Endodermal cell (in vitro differentiated cells): Measurements from ENCODE around the gene C1orf94. TPM values are rescaled to one million over a fixed set of nuclear protein-coding genes. Genes with fewer than 3 reads are reported as not detected.

Experiments used
- DNase-seq: peaks from one replicate; pipeline ENCODE4 v3.0.0-alpha.2; 2017
- H3K27ac ChIP-seq: 2 replicates; pipeline ENCODE4 v1.5.1; 2013; ENCODE audit warnings: mild to moderate bottlenecking, low read depth, low read length, moderate library complexity
- H3K27me3 ChIP-seq: 2 replicates; pipeline ENCODE4 v1.6.1; 2013; ENCODE audit warnings: mild to moderate bottlenecking, low read length, moderate library complexity; ENCODE audit not compliant: insufficient read depth, control insufficient read depth, poor library complexity, severe bottlenecking
- H3K36me3 ChIP-seq: 2 replicates; pipeline ENCODE4 v1.7.0; 2013; ENCODE audit warnings: mild to moderate bottlenecking, low read length, moderate library complexity; ENCODE audit not compliant: control insufficient read depth, insufficient read depth
- H3K4me1 ChIP-seq: one replicate; pipeline ENCODE4 v1.7.0; 2013; ENCODE audit warnings: low read length; ENCODE audit not compliant: control insufficient read depth, insufficient read depth
- H3K4me3 ChIP-seq: 2 replicates; pipeline ENCODE4 v1.5.1; 2013; ENCODE audit warnings: mild to moderate bottlenecking, low read length, moderate library complexity
- H3K9ac ChIP-seq: 2 replicates; pipeline ENCODE4 v1.6.1; 2013; ENCODE audit warnings: mild to moderate bottlenecking, low read length, moderate library complexity; ENCODE audit not compliant: poor library complexity, severe bottlenecking; ENCODE audit errors: extremely low read depth
- H3K9me3 ChIP-seq: 2 replicates; pipeline ENCODE4 v1.6.1; 2013; ENCODE audit warnings: mild to moderate bottlenecking, low read length, moderate library complexity; ENCODE audit not compliant: control insufficient read depth
- H3K27ac Mint-ChIP-seq: 2 replicates; pipeline ENCODE4 v1.8.0; 2020; ENCODE audit warnings: mixed read lengths
- H3K27me3 Mint-ChIP-seq: 2 replicates; pipeline ENCODE4 v1.8.0; 2021; ENCODE audit warnings: mild to moderate bottlenecking, mixed read lengths; ENCODE audit not compliant: insufficient read depth
- H3K36me3 Mint-ChIP-seq: 2 replicates; pipeline ENCODE4 v1.8.0; 2020; ENCODE audit warnings: low read depth, mixed read lengths
- H3K4me1 Mint-ChIP-seq: 2 replicates; pipeline ENCODE4 v1.8.0; 2020; ENCODE audit warnings: mixed read lengths
- H3K4me3 Mint-ChIP-seq: 2 replicates; pipeline ENCODE4 v1.8.0; 2020; ENCODE audit warnings: mild to moderate bottlenecking, moderate library complexity, mixed read lengths
- H3K9me3 Mint-ChIP-seq: 2 replicates; pipeline ENCODE4 v1.8.0; 2020; ENCODE audit warnings: mild to moderate bottlenecking, mixed read lengths
- WGBS, 2 experiments: methylation state at CpG; one replicate each; pipeline versions ENCODE4 v1.1.5 to v1.1.7; 2013; ENCODE audit warnings: missing lambda C conversion rate in 2 of 2, mixed read lengths in 1 of 2; ENCODE audit not compliant: insufficient coverage in 1 of 2, insufficient read length in 1 of 2; 5-methylcytosine and 5-hydroxymethylcytosine counted together
- total RNA-seq, 2 donors: library from RNA; stranded (reverse); fragmentation: NEBNext Ultra II Directional in 1 of 2; extraction: Animal tissue kit (Norgen Biotek cat#: 25700) in 1 of 2; gene quantifications; 2 replicates in 1 of 2; 3 replicates in 1 of 2; pipeline ENCODE4 v1.2.1, GENCODE V29; 2021
- TF ChIP-seq, protein P1 (sequence below): fragments of 200-600 bp; sonication (generic); conservative IDR thresholded peaks from 2 replicates; pipeline ENCODE4 v1.5.0; 2021; ENCODE audit warnings: antibody characterized with exemption, mild to moderate bottlenecking

Gene C1orf94
- total RNA-seq, 2 donors from 2014 or later = 0.15 to 0.29 TPM

DNA sequence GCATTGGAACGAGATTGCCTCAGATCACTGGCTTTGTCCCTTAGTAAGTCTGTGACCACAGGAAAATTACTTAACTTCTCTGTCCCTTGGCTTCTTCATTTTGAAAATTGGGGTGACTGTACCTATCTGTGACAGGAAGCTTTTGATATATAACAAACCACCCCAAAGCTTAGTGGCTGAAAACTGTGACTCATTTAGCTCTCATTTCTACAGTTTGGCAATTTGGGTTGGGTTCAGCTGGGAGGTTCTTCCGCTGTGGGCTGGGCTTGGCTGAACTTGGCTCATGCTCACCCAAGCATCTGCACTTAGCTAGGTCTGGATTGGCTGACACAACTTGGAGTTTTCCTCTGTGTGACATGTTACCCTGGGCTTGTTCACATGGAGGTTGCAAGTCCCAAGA lies 14.0 kb downstream of the C1orf94 start:
- Mint-ChIP-seq H3K4me3 (no peak overlapping the region), H3K4me1 (peaks cover 14% of the 10 kb centered on the region), H3K36me3 (no peaks in the 10 kb centered on the region), H3K27ac (no peak overlapping the region), H3K27me3 (peaks cover 70% of the 10 kb centered on the region), H3K9me3 (peaks cover 12% of the 10 kb centered on the region)
- no peak overlapping the region for H3K27ac ChIP-seq
- H3K9me3 ChIP-seq = peaks cover 10% of the 10 kb centered on the region
- WGBS, 2 experiments = 83 to 93% methylated on average over 2 of the region's 2 CpGs
- TF ChIP-seq, protein P1, sequence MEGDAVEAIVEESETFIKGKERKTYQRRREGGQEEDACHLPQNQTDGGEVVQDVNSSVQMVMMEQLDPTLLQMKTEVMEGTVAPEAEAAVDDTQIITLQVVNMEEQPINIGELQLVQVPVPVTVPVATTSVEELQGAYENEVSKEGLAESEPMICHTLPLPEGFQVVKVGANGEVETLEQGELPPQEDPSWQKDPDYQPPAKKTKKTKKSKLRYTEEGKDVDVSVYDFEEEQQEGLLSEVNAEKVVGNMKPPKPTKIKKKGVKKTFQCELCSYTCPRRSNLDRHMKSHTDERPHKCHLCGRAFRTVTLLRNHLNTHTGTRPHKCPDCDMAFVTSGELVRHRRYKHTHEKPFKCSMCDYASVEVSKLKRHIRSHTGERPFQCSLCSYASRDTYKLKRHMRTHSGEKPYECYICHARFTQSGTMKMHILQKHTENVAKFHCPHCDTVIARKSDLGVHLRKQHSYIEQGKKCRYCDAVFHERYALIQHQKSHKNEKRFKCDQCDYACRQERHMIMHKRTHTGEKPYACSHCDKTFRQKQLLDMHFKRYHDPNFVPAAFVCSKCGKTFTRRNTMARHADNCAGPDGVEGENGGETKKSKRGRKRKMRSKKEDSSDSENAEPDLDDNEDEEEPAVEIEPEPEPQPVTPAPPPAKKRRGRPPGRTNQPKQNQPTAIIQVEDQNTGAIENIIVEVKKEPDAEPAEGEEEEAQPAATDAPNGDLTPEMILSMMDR = no peak
- H3K27me3 ChIP-seq = peaks cover 23% of the 10 kb centered on the region
- no peak overlapping the region for H3K9ac ChIP-seq
- H3K4me3 ChIP-seq = no peak overlapping the region
- no peaks in the 10 kb centered on the region for H3K36me3 ChIP-seq
- no peak for DNase-seq
- no peaks in the 10 kb centered on the region for H3K4me1 ChIP-seq

DNA sequence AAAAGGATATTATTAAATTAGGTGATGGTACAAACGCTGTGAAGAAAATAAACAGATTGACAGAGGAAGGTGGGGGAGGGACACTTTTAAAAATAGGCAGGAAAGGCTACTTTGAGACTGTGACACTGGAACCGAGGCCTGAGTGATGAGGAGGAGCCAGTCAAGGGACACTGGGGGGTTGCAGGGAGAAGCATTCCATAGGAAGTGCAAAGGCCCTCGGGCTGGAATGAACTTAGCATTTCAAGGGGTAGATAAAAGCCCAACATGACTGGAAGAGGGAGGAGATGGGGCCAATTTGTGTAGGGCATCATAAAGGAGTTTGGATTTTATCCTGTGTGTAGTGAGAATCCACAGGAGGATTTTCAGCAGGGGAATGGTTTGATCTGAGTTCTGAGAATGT lies 15.9 kb downstream of the C1orf94 start:
- Mint-ChIP-seq H3K27ac (no peak overlapping the region), H3K4me1 (peaks cover 14% of the 10 kb centered on the region)
- peaks cover 5% of the 10 kb centered on the region for H3K27me3 ChIP-seq

DNA sequence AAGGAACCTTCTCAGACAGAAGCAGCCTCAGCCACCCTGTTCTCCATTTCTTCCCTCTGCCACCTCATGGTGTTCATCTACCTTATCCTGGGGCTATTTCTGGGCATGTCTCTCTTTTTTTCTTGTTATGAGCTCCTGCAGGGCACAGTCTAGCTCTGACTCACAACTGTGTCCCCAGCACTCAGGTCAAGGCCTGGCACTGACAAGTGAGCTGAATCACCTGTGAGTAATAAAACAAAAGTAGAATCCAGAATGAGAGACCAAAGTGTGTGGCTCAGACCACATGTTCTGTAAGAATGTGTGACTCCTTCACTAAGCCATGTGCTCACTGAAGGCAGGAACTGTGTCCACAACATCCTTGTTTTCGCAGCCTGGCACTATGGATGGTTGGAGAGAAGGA lies 23.2 kb downstream of the C1orf94 start:
- H3K27me3 Mint-ChIP-seq = peaks cover 46% of the 10 kb centered on the region
- H3K4me3 Mint-ChIP-seq = no peak overlapping the region
- no peak overlapping the region for H3K27ac Mint-ChIP-seq
- Histone ChIP-seq H3K27ac (no peak overlapping the region), H3K36me3 (no peaks in the 10 kb centered on the region), H3K4me1 (no peaks in the 10 kb centered on the region), H3K9ac (no peak overlapping the region), H3K27me3 (no peaks in the 10 kb centered on the region), H3K9me3 (no peaks in the 10 kb centered on the region), H3K4me3 (no peak overlapping the region)
- no peak for DNase-seq
- TF ChIP-seq, protein P1 = no peak
- WGBS, 2 experiments = 91 to 100% methylated on average over 1 of the region's 1 CpG
- H3K36me3 Mint-ChIP-seq = no peaks in the 10 kb centered on the region
- H3K4me1 Mint-ChIP-seq = peaks cover 8% of the 10 kb centered on the region
- H3K9me3 Mint-ChIP-seq = no peaks in the 10 kb centered on the region

More for the DNA sequence above, 15.9 kb downstream of the C1orf94 start:
- Mint-ChIP-seq H3K27me3 (peaks cover 65% of the 10 kb centered on the region), H3K36me3 (no peaks in the 10 kb centered on the region), H3K4me3 (no peak overlapping the region), H3K9me3 (peaks cover 12% of the 10 kb centered on the region)
- DNase-seq = no peak
- Histone ChIP-seq H3K4me3 (no peak overlapping the region), H3K4me1 (no peaks in the 10 kb centered on the region), H3K9me3 (peaks cover 10% of the 10 kb centered on the region), H3K36me3 (no peaks in the 10 kb centered on the region), H3K9ac (no peak overlapping the region), H3K27ac (no peak overlapping the region)
- WGBS, 2 experiments = 49 to 55% methylated on average over 3 of the region's 3 CpGs
- TF ChIP-seq, protein P1 = no peak
